DMS79 treated with DMSO at 0.1 percent for 48 hours (cell line): Measurements from ENCODE around the gene CITED4.

Experiments
- DNase-seq: peaks from one replicate; lab custom pipeline; 2025; lab: John Stamatoyannopoulos, UW

Gene CITED4

DNA sequence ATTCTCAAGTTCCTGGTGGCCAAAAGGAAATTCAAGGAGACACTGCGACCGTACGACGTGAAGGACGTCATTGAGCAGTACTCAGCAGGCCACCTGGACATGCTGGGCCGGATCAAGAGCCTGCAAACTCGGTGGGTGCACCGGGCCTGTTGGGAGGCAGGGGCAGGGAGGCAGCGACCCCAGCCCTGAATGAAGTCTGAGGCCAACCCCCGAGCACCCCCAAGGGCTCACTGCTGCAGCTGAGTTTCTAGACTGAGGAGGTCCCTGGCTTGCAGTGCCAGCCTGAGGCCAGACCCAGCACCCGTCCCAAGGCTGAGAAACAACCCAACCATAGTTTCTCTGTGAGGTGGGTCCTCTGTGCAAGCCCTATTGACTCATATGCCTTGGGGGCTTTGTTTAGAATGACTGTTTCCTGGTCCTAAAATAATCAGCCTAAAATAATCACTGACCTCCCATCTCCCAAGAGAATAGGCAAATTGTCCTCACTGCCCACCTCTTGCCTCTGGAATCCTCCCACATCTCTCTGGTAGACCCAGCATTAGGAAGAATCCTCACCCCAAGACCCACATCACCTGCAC is 27.1 kb downstream of the CITED4 start:
- no peak for DNase-seq

DNA sequence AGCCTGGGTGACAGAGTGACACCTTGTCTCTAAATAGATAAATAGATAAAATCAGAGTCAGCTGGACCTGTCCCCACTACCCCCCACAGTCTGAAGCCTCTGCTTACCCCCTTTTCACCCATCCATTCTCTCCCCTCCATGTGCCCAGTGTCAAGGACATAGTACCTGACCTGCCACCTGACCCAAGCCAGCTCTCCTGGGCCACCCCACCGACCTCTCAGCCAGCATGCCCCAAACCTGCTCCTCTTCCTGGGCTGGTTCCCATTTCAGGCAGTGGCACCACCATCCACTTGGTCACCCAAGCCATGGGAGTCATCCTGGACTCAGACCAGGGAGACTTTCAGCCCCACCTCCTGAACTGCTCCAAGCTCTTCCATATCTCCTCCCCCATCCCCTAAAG is 28.2 kb downstream of the CITED4 start:
- DNase-seq = no peak

DNA sequence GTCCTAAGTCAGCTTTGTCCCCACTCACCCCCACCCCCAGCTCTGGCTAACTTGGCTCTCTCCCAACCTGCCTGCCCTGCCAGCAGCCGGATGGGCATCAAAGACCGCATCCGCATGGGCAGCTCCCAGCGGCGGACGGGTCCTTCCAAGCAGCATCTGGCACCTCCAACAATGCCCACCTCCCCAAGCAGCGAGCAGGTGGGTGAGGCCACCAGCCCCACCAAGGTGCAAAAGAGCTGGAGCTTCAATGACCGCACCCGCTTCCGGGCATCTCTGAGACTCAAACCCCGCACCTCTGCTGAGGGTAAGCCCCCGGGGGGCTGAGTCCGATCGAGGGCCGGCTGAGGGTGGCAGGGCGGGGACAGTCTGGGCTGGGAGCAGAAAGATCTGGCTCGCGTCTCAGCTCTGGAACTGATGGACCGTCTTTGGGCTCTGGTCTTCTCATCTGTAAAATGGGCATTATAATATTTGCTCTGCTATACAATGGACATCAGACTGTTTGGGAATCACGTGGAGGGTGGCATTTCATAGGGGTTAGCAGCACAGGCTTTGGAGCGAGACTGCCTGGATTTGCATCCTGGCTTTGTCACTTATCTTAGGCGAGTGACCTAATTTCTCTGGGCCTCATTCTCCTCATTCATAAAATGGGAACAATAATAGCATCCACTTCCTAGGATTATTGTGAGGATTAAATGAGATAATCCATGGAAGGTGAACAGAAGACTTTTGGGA is 31.0 kb downstream of the CITED4 start:
- DNase-seq = no peak

DNA sequence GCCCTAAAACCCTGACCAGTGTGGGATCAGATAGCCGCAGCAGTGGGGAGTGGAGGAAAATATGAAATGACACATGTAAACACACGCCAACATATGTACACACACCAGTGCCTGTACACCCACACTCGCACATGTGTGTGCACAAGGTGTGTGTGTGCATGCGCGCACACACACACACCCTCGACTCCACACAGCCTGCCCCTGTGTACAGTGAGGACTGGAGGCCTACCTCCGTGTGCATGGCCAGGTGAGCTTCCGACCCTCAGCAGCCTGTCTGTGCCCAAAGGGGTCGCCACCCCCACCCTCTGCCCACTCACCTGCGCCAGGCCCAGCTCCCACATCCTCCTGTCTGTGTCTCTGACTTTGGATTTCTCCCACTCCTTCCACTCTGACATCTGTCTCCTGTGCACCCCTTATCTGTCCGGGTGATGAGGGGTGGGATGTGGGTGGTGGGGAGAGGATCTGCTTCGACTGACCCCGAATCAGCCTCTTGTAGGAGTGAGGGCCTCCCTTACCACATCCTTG is 31.7 kb downstream of the CITED4 start:
- no peak for DNase-seq

DNA sequence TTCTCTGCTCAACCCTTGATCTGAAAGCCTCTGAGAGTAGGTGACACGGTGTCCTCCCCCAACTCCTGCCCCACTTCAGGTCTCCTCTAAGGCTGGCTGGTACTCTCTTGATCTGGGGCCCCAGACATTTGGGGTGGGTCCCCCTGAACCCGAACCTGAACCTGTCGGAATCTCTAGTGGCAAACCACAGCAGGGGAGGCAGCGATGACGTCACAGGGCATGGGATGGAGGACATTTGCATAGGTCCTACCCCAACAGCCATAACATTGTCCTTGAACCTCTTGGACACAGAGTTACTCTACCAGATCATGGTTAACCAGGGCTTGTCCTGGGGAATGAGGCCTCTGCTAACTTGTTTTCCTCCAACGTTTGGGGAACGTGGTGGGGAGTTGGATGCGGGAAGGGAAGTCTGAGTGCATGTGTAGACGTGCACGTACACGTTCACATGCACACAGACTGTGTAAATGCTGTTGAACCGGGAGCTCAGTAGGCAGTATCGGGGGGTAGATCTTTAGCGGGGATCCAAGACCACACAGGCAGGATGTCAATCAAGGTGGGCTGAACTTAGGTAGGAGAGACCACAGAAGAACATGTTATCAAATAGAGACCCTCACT is 32.4 kb downstream of the CITED4 start:
- no peak for DNase-seq

DNA sequence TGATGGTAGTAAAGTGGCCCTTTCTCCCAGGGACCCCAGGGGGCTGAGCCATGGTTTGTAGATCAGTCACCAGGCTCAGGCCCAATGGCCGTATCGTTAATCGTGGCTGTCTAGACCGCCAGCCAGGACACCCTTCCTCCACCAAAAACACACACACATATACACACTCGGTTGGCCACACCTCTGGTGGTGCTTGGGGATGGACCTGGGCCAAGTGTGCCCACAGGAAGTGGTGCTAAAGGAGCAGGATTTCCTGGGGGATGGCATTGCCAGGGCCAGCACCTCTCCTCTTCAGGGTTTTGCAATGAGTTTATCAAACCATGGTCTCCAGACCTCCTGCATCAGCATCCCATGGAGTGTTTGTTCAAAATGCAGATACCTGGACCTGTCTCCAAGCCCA is 36.2 kb downstream of the CITED4 start:
- DNase-seq = no peak

DNA sequence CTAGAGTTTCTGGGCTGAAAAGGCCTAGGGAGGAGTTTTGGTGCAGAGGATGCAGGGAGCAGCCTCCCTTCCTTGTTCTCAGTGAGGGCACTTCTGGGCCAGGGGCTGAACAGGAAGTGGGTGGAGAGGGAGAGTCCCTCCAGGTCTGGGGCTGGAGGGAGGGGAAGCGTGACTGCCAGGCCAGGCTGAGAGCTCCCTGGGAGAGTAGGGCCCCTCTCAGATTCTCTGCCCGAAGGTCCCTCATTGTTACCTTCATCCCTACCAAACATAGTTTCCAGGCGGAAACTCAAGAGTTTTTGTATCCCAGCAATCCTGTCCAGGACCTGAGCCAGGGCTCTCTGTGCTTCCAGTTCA is 36.8 kb downstream of the CITED4 start:
- DNase-seq = no peak

DNA sequence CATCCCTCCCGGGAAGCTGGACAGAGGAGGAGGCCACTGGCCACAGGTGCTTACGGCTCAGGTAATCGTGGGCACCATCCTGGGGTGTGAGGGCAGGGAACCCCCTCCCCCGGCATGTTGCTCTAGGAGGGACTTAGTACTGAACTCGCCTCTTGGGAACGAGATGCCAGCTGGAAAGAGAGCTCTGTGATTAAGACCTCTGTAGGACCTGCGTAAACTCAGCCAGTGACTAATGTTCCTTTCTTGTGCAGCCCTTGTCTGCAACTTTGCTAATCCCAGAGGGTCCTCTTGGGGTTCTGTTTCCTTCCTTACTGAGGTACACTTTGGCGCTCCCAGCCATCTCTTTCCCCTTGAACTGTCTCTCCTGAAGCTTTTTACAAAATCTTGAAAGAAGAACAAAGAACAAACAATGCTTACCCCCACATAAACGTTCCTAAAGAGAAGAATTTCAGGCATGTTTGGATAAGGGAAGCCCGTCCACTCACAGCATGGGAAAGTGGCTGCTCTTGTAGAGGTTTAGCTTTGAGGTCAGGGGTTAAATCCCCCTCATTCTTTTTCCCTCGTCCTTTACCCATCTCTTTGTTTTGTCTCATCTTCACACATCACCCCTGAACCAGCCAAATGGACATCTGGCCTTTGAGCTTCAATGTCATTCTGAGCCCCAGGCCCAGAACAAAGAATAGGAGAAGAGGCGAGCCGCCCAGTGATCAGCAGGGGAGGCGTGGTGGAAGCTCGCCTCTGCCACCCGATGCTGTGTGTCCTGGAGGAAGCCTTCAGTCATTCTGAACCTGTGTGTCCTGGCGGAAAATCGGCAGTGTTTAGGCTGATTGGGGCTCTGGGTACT is 37.4 kb downstream of the CITED4 start:
- DNase-seq = no peak

DNA sequence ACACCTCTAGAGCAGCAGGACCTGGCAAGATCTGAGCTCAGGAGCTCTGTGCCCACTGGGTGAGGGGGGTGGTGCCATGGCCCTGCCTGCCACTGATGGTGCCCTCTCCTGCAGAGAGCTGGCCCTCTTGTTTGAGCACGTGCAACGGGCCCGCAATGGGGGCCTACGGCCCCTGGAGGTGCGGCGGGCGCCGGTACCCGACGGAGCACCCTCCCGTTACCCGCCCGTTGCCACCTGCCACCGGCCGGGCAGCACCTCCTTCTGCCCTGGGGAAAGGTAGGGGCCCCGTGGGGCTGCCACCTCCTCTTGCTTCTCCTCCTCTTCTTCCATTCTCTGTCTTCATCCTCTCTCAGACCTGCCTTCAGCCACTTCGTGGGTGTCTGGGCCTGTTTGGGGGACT is 38.2 kb downstream of the CITED4 start:
- DNase-seq = no peak

DNA sequence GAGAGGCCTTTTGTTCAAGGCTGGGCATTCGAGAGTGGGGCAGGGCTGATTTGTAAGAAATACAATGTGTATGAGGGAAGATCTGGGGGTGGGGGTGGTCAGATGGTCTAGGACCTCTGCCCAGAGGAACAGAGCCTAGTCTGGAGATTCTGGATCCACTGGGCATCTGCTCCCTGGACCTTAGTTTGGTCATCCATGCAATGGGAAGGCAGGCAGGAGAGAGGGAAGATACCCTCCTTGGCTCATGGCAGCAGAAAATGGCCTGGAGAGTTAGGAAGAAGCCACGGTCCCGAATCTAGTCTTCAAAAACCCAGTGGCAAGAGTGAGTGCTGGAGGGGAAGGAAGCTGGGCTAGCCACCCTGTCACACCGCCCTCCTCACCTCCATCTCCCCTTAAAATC is 38.8 kb downstream of the CITED4 start:
- DNase-seq = no peak

DNA sequence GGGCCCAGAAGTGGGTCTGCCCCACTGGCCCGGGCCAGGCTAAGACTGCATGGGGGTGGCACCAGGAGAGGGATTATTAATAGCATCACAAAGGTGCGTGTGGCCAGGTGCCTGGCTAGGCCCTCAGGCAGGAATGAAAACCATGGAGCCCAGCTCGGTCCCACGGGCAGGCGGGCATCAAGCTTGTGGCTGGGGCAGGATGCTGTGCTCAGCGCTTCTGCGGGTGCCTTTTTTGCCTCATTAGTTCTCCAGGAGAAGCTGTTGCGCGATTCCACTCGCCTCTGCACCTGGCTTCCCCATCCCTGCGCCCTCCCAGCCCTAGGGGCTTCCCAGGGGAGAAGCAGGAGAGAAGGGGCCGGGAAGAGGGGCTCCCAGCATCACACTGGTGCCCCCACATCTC is 39.3 kb downstream of the CITED4 start:
- DNase-seq = no peak

DNA sequence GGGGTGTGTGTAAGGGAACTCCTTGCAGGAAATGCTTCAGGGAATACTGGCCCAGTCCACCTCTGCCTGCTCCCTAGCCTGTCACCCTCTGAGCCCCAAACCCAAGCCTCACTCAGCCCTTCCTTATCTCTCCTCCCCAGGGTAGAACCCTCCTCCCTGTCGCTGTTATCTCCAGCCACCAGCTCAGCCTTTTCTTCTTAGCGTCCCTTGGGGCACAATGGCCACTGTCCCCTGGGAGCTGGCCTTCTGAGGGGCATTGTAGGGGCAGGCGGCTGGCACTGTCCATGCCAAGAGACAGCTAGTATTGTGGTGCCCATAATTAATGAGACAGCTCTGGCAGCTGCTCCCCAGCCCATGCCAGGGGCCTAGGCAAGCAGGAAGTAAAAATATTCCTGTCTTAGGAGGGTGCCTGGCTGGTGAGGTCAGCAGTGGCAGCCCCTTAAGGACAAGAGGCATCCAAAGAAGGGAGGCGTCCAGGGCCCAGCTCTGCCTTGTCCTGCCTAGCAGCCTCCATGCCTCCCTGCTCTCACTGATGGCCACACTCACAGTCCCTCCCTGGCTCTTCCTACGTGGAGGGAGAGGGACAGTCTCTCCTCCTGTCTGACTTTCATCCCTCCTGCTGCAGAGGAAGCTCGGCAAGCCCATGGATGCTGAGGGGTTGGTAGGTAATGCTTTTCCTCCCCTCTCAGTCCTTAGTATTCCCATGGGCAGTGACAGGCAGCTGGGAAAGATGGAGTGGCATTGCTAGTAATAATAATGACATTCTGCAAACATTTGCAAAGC is 41.1 kb downstream of the CITED4 start:
- DNase-seq = no peak

DNA sequence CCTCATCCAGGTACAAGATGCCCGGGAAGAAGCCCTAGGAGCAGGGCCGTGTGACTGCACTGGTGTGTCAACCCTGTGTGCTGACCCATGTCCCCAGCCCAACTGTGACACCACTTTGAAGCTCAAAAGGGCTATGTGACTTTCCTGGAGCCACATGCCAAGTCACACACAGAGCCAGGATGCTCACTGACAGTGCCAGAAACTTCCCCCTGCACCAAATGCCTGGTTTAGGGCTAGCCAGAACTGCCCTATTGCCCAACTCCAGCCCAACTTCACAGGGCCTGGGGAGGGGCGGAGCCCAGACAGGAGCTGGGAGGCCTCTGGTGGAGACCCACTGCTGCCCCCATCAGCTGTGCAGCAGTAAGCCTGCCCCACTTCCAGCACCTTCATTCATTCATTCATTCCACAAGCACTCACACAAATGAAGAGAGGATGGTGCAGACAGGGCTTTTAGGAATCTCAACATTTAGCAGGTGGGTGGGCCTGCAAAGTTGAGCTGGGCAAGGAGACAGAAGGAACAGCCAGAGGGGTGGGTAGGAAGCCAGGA is 41.8 kb downstream of the CITED4 start:
- no peak for DNase-seq

DNA sequence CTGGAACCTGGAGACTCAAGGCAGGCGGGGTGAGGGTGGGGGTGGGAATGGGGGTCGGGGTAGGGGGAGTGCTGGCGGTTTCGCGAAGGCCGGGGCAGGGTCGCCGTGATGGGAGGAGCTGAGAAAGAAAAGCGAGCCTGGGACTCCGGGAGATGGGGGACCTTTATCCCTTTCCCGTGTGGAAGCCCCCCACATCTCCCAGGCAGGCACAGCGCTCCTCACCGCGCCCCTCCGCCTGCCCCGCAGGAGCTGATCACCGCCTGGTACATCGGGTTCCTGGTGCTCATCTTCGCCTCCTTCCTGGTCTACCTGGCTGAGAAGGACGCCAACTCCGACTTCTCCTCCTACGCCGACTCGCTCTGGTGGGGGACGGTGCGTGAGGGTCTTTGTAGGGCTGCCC is 43.1 kb downstream of the CITED4 start:
- DNase-seq = no peak

DNA sequence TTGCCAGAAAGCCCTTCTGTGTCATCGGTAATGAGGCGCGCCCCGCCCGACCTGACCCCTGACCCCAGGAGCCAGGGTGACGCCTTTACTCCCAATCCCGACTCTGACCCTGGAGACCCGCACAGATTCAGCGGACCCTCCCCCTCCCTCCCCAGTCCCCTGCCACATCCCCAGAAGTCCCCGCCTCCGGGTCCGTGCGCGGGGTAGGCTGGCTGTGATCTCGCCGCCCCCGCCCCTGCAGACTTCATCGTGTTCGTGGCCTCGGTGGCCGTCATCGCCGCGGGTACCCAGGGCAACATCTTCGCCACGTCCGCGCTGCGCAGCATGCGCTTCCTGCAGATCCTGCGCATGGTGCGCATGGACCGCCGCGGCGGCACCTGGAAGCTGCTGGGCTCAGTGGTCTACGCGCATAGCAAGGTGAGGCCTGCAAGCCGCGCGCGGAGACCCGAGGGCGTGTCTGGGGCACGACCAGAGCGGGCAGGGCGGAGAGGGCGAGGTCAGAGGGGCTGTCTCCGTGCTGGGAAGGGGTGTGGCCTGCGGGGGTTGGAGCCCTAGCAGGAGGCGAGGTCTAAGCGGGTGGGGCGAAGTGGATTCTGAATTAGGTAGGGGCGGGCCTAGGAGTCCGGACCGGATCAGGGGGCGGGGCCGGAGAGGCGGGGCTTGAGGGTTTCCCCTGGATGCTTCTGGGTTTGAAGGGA is 43.8 kb downstream of the CITED4 start:
- no peak for DNase-seq

DNA sequence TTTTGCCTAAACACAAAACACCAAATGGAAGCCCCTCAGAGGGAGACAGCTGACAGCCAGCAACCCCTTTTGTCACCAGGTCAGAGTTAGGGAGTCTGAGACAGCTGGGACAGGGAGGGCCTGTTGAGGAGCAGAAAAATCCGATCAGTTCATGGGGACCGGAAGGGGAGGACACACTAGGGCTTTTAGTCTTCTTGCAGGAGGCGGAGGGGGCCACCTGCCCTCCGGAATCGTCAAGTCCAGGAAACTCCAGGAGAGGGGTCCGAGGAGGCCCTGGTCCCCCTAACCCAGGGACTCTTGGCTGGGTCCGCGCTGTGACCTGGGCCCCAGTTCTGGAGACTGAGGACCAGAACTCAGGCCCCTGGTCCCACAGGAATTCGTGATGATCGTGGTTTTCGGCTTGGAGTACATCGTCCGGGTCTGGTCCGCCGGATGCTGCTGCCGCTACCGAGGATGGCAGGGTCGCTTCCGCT is 44.3 kb downstream of the CITED4 start:
- DNase-seq = no peak

DNA sequence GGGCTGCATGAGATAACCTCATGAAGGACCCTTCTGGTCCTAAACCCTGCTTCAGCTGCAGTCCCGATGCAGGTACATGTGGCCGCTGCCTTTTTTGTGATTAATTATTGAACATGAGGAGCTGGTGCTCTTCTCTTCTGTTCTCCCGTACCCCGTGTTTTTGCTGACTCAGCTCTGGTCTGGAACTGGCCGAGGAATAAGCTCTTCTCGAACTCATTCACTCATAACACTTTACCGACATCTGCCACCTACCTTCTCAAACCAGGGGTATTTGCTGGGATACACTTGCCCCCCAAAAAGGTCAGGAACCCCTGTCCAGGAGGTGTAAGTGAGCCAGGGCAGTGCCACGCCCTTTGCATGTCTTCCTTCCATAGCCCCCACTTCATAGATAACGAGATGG is 46.7 kb downstream of the CITED4 start:
- no peak for DNase-seq
